ENCODE data around the gene MAP6.

MAP6 gene

DNA sequence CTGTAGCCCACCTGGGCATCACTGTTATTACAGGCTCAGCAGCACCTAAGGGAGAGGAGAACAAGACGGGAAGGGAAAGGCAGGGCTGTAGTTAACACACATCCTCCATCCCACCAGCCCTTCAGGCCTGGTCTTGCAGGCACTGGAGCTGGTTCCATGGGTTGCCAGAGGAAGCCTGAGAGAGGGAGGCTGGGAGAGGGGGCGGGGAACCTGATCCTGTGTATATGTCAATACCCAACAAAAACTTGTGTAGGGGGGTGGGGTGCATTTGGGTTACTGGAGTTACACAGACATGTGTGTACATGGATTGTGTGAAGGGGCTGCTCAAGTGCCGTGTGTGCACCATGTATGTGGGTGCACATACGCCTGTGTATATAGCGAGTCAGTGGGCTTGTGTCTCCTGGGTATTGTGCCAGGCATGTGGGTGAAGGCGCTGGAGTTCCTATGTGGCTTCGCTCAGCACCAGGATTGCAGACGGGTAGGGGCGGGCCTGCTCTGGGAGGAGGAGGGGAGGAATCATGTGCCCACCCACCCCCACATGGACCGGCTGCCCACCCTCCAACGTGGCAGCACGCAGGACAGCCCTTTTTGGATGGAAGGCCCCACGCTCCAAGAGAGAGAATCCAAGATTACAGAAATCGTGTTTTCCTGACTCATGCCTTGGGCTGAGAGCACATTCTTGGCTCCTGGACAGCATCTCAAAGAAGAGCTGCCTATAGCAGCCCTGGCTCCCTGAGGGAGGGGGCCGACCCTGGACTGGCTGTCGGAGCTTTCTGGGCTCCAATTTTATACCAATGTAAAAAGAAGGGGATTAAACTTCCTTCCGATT lies 111.0 kb downstream of the MAP6 start:
- DNase-seq (ENCODE audit: low spot score in 2 of 2), result no peak
- no peak for ATAC-seq (ENCODE audit: low read depth)
- peaks cover 11% of the 10 kb centered on the region for H3K4me1 Mint-ChIP-seq
- no peak overlapping the region for H3K4me3 Mint-ChIP-seq
- H3K36me3 Mint-ChIP-seq, result no peaks in the 10 kb centered on the region
- H3K27ac Mint-ChIP-seq, result no peak overlapping the region
- peaks cover 6% of the 10 kb centered on the region for H3K27me3 Mint-ChIP-seq
- no peaks in the 10 kb centered on the region for H3K9me3 Mint-ChIP-seq

DNA sequence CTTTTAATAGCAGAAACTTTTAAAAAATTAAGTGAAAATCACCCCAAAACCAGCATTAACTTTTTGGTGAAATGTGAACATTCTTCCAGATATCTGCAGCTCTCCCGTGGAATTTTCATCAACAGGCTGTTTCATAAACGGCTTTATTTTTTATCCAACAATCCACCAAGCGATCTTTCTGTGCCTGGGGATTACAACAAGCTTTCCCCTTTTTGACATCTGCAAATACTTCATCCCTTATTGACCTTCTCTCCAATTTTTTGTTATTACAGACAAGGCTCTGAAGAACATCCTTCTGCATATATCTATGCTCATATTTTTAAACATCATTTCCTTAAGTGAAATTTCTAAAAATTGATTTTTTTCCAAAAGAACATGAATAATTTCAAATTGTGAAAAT lies 112.6 kb downstream of the MAP6 start:
- H3K4me3 Mint-ChIP-seq, result no peak overlapping the region
- no peaks in the 10 kb centered on the region for H3K4me1 Mint-ChIP-seq
- H3K36me3 Mint-ChIP-seq, result no peaks in the 10 kb centered on the region
- peaks cover 6% of the 10 kb centered on the region for H3K27me3 Mint-ChIP-seq
- H3K9me3 Mint-ChIP-seq, result no peaks in the 10 kb centered on the region
- H3K27ac Mint-ChIP-seq, result no peak overlapping the region
- DNase-seq (ENCODE audit: low spot score in 2 of 2) (no peak), ATAC-seq (ENCODE audit: low read depth) (no peak)

GRCh38 chr11:75555079-75555811 lies 113.6 kb downstream of the MAP6 start:
- no peak for DNase-seq (ENCODE audit: low spot score in 2 of 2)
- peaks cover 5% of the 10 kb centered on the region for H3K27me3 Mint-ChIP-seq
- H3K27ac Mint-ChIP-seq, result no peak overlapping the region
- ATAC-seq (ENCODE audit: low read depth), result no peak
- no peak overlapping the region for H3K4me3 Mint-ChIP-seq
- no peaks in the 10 kb centered on the region for H3K36me3 Mint-ChIP-seq
- H3K4me1 Mint-ChIP-seq, result no peaks in the 10 kb centered on the region
- no peaks in the 10 kb centered on the region for H3K9me3 Mint-ChIP-seq

GRCh38 chr11:75554258-75555022 lies 114.4 kb downstream of the MAP6 start:
- Mint-ChIP-seq H3K4me1 (no peaks in the 10 kb centered on the region), H3K9me3 (no peaks in the 10 kb centered on the region), H3K27me3 (peaks cover 3% of the 10 kb centered on the region), H3K4me3 (no peak overlapping the region), H3K27ac (no peak overlapping the region), H3K36me3 (no peaks in the 10 kb centered on the region)
- DNase-seq (ENCODE audit: low spot score in 2 of 2) (no peak), ATAC-seq (ENCODE audit: low read depth) (no peak)

- Mint-ChIP-seq H3K27ac (no peak overlapping the region), H3K4me3 (no peak overlapping the region), H3K27me3 (peaks cover 3% of the 10 kb centered on the region), H3K4me1 (no peaks in the 10 kb centered on the region), H3K36me3 (no peaks in the 10 kb centered on the region), H3K9me3 (peaks cover 2% of the 10 kb centered on the region)
- DNase-seq (ENCODE audit: low spot score in 2 of 2) (no peak), ATAC-seq (ENCODE audit: low read depth) (no peak)
These were observed 115.0 kb downstream of the MAP6 start for GRCh38 chr11:75553889-75554257.

DNA sequence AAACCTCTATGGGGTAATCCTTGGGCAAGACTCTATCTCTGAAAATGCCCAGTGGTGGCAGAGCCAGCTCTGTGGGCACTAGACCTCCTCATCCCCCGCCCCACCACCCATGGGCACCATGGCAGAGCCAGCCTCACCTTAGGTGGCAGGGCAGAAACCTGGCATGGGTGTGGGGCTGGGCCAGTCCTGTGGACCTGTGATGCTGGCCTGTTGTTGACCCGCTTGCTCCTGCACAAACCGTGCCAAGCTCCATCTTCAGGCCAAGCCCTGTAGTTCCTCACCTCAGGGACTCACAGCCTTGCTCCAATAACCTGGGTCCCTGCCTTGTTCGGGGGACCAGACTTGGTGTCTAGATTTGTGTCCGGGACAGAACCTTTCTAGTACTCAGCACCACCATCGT lies 115.7 kb downstream of the MAP6 start:
- ATAC-seq (ENCODE audit: low read depth) (no peak), DNase-seq (ENCODE audit: low spot score in 2 of 2) (no peak)
- no peak overlapping the region for H3K27ac Mint-ChIP-seq
- H3K4me1 Mint-ChIP-seq, result no peaks in the 10 kb centered on the region
- H3K9me3 Mint-ChIP-seq, result peaks cover 2% of the 10 kb centered on the region
- no peak overlapping the region for H3K4me3 Mint-ChIP-seq
- H3K36me3 Mint-ChIP-seq, result no peaks in the 10 kb centered on the region
- H3K27me3 Mint-ChIP-seq, result peaks cover 3% of the 10 kb centered on the region

DNA sequence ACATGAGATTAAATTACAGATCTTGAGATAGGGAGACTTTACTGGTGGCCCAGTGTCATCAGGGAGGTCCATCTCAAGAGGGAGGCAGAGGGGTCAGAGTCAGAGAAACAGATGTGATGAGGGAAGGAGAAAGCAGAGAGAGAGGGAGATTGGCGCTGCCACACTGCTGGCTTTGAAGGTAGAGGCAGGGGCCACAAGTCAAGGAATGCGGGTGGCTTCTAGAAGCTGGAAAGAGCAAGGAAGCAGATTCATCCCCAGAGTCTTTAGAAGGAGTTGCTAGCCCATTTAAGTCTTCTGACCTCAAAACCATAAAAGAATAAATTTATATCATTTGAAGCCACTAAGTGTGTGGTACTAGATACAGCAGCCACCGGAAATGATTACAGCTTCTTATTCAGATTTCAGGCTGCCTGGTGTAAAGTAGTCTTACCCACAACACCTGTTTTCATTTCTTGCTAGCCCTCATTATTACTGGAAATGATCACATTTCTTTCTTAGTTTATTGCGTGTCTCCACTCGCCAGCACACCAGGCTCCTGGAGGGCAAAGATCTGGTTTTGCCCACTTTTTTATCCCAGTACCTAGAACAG lies 119.4 kb downstream of the MAP6 start:
- Mint-ChIP-seq H3K9me3 (peaks cover 2% of the 10 kb centered on the region), H3K27me3 (peaks cover 10% of the 10 kb centered on the region), H3K4me1 (no peaks in the 10 kb centered on the region), H3K36me3 (no peaks in the 10 kb centered on the region), H3K27ac (no peak overlapping the region), H3K4me3 (no peak overlapping the region)
- DNase-seq (ENCODE audit: low spot score in 2 of 2) (no peak), ATAC-seq (ENCODE audit: low read depth) (no peak)

- Mint-ChIP-seq H3K4me1 (no peaks in the 10 kb centered on the region), H3K4me3 (no peak overlapping the region), H3K9me3 (peaks cover 2% of the 10 kb centered on the region), H3K36me3 (no peaks in the 10 kb centered on the region), H3K27ac (no peak overlapping the region), H3K27me3 (peaks cover 12% of the 10 kb centered on the region)
- ATAC-seq (ENCODE audit: low read depth) (no peak), DNase-seq (ENCODE audit: low spot score in 2 of 2) (no peak)
These were observed 120.1 kb downstream of the MAP6 start for GRCh38 chr11:75548595-75549272.

DNA sequence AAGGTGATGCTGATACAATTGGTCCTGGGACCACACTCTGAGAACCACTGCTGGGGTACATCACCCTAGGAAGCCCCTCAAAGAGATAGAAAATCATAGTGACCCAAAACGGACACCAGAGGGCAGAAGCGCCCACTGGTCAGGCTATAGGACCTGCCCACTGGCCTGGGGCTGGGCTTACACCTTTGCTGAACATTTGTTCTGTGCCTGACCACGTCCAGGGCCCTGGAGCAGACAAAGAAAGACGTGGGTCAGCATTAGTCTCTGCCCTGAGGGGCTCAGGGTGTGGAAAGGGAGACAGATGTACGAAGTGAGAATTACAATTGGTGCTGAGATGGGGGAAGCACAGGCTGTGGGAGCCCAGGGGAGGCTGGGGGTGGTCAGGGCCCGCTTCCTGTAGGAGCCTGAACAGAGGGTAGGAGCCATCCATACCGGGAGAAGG lies 121.2 kb downstream of the MAP6 start:
- H3K27ac Mint-ChIP-seq, result no peak overlapping the region
- peak; percentile 37 for ATAC-seq (ENCODE audit: low read depth)

DNA sequence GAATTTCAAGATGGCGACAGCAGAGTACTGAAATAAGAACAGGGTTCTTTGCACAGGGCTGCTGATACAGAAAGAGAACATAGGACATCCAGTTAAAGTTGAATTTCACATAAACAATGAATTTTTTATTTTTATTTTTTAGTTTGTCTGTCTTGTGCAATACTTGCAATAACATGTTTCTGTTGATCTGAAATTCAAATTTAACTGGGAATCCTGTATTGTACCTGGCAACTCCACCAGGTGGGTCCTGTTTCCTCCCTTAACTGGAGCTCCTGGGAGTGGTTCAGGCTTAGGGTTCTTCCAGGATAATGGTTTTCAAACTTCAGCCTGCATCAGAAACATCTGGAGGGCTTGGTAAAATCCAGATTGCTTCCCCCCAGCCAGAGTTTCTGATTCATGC lies 121.7 kb downstream of the MAP6 start:
- Mint-ChIP-seq H3K36me3 (no peaks in the 10 kb centered on the region), H3K9me3 (peaks cover 2% of the 10 kb centered on the region), H3K4me3 (no peak overlapping the region), H3K27ac (no peak overlapping the region), H3K27me3 (peaks cover 13% of the 10 kb centered on the region), H3K4me1 (no peaks in the 10 kb centered on the region)
- no peak for DNase-seq (ENCODE audit: low spot score in 2 of 2)
- no peak for ATAC-seq (ENCODE audit: low read depth)

More for the DNA sequence above, 121.2 kb downstream of the MAP6 start:
- no peak overlapping the region for H3K4me3 Mint-ChIP-seq
- no peaks in the 10 kb centered on the region for H3K4me1 Mint-ChIP-seq
- peaks cover 13% of the 10 kb centered on the region for H3K27me3 Mint-ChIP-seq
- peaks cover 2% of the 10 kb centered on the region for H3K9me3 Mint-ChIP-seq
- DNase-seq (ENCODE audit: low spot score in 2 of 2), result peak in 1 of 2 donors; percentile 23
- H3K36me3 Mint-ChIP-seq, result no peaks in the 10 kb centered on the region

- no peak for DNase-seq (ENCODE audit: low spot score in 2 of 2)
- Mint-ChIP-seq H3K36me3 (no peaks in the 10 kb centered on the region), H3K27me3 (peaks cover 20% of the 10 kb centered on the region), H3K27ac (no peak overlapping the region), H3K4me3 (no peak overlapping the region), H3K4me1 (no peaks in the 10 kb centered on the region), H3K9me3 (no peaks in the 10 kb centered on the region)
- no peak for ATAC-seq (ENCODE audit: low read depth)
These were observed 125.0 kb downstream of the MAP6 start for GRCh38 chr11:75543806-75544205.

- no peak overlapping the region for H3K27ac Mint-ChIP-seq
- peaks cover 15% of the 10 kb centered on the region for H3K4me1 Mint-ChIP-seq
- no peak overlapping the region for H3K4me3 Mint-ChIP-seq
- H3K36me3 Mint-ChIP-seq, result no peaks in the 10 kb centered on the region
- peaks cover 20% of the 10 kb centered on the region for H3K27me3 Mint-ChIP-seq
- DNase-seq (ENCODE audit: low spot score in 2 of 2) (no peak), ATAC-seq (ENCODE audit: low read depth) (no peak)
- H3K9me3 Mint-ChIP-seq, result no peaks in the 10 kb centered on the region
These were observed 126.8 kb downstream of the MAP6 start for GRCh38 chr11:75542088-75542438.

DNA sequence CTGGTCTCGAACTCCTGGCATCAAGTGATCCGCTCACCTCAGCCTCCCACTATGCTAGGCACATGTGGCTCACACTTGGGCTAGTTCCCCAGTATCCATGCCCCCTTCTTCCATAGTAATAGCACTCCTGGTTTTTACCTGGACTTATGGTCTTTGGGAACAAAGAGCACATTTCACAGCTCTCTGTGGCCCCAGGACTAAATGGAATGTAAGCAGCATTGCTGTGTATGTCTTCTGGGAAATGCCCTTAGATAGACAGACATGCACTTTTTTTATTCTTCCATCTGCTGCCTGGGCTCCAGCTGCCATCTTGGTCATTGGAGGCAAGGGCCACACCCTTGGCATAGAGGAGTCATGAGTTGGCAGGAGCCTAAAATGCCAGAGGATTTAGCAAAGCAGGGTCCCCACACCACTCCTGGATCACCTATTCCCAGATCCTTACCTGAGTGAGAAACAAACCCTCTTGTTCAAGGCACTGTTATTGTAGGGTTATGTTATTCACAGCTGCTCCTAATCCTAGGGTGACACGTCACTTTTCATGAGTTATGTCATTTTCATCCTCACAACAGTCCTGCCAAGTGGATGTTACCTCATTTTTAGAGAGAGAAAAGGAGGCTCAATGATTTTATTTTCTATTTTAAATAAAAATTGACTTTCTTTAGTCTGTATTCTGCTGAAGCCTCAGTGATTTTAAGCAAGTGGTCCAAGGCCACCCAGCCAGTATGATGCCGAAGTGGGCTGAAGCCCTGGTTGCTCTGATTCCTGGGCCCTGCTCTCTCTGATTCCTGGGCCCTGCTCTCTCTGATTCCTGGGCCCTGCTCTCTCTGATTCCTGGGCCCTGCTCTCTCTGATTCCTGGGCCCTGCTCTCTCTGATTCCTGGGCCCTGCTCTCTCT lies 127.4 kb downstream of the MAP6 start:
- no peak overlapping the region for H3K4me3 Mint-ChIP-seq
- H3K27me3 Mint-ChIP-seq, result peaks cover 20% of the 10 kb centered on the region
- DNase-seq (ENCODE audit: low spot score in 2 of 2) (no peak), ATAC-seq (ENCODE audit: low read depth) (no peak)
- no peak overlapping the region for H3K27ac Mint-ChIP-seq
- H3K9me3 Mint-ChIP-seq, result no peaks in the 10 kb centered on the region
- peaks cover 21% of the 10 kb centered on the region for H3K4me1 Mint-ChIP-seq
- no peaks in the 10 kb centered on the region for H3K36me3 Mint-ChIP-seq

Measured in memory B cell (primary cell).